HEK293 (cell line): ENCODE measurements around the gene TTN.

Experiments
- CTCF ChIP-seq: fragments of 450-650 bp; formaldehyde crosslinking; IDR thresholded peaks from 2 replicates; pipeline ENCODE4 v1.5.1; 2016; ENCODE audit warnings: missing biosample characterization, missing genetic modification characterization
- SP2 ChIP-seq: fragments of 450-650 bp; formaldehyde crosslinking; IDR thresholded peaks from 2 replicates; pipeline ENCODE4 v1.5.1; 2016; ENCODE audit warnings: missing biosample characterization, missing genetic modification characterization
- YY1 ChIP-seq: fragments of 450-650 bp; formaldehyde crosslinking; IDR thresholded peaks from 2 replicates; pipeline ENCODE4 v1.5.1; 2018; ENCODE audit warnings: missing biosample characterization, missing genetic modification characterization
- ZBTB26 ChIP-seq: fragments of 450-650 bp; formaldehyde crosslinking; optimal IDR thresholded peaks from 2 replicates; pipeline ENCODE3; 2016; ENCODE audit warnings: missing biosample characterization, mild to moderate bottlenecking, missing genetic modification characterization
- ZNF24 ChIP-seq: fragments of 450-650 bp; formaldehyde crosslinking; IDR thresholded peaks from 2 replicates; pipeline ENCODE4 v1.5.1; 2016; ENCODE audit warnings: missing biosample characterization, missing genetic modification characterization
- ZNF366 ChIP-seq: fragments of 450-650 bp; formaldehyde crosslinking; conservative IDR thresholded peaks from 2 replicates; pipeline ENCODE4 v1.5.1; 2016; ENCODE audit warnings: missing biosample characterization, missing genetic modification characterization
- ZNF404 ChIP-seq: fragments of 450-650 bp; formaldehyde crosslinking; IDR thresholded peaks from 2 replicates; pipeline ENCODE4 v1.5.1; 2017; ENCODE audit warnings: missing biosample characterization, missing genetic modification characterization
- ZNF501 ChIP-seq: fragments of 450-650 bp; formaldehyde crosslinking; IDR thresholded peaks from 2 replicates; pipeline ENCODE4 v1.5.1; 2016; ENCODE audit warnings: missing biosample characterization, missing genetic modification characterization
- ZNF529 ChIP-seq: fragments of 450-650 bp; formaldehyde crosslinking; IDR thresholded peaks from 2 replicates; pipeline ENCODE4 v1.5.1; 2017; ENCODE audit warnings: missing genetic modification characterization, missing biosample characterization; ENCODE audit not compliant: insufficient replicate concordance
- ZNF654 ChIP-seq: fragments of 450-650 bp; formaldehyde crosslinking; IDR thresholded peaks from 2 replicates; pipeline ENCODE4 v1.5.1; 2016; ENCODE audit warnings: low read depth, missing biosample characterization, missing genetic modification characterization
- ZNF768 ChIP-seq: fragments of 450-650 bp; formaldehyde crosslinking; IDR thresholded peaks from 2 replicates; pipeline ENCODE4 v1.5.1; 2018; ENCODE audit warnings: missing biosample characterization, mild to moderate bottlenecking, missing genetic modification characterization
- ZSCAN23 ChIP-seq: fragments of 450-650 bp; formaldehyde crosslinking; IDR thresholded peaks from 2 replicates; pipeline ENCODE4 v1.5.1; 2016; ENCODE audit warnings: missing biosample characterization, missing genetic modification characterization
- TF ChIP-seq, protein P1 (sequence below): fragments of 450-650 bp; formaldehyde crosslinking; IDR thresholded peaks from 2 replicates; pipeline ENCODE4 v1.5.1; 2016; ENCODE audit warnings: missing biosample characterization, missing genetic modification characterization

DNA sequence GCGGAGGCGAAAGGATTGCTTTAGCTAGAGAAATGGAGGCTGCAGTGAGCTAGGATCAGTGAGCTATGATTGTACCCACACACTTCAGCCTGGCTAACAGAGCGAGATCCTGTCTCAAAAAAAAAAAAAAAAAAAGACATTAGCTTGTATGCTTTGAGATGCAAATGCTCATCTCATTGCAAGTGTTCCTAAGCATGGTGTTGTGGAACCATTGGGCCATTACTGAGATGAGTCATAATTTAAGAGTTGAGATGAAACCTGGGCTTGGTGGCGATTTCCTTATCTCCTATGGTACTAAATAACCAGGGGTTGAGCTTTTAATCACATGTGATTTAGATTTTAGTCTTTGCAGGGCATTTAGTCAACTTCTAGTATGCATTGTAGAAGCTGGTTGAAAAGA is 324.8 kb downstream of the TTN start:
- TF ChIP-seq ZNF768 = no peak
- TF ChIP-seq ZNF404 = no peak
- TF ChIP-seq ZBTB26 (tag by site-specific recombination) = no peak
- no peak for TF ChIP-seq YY1 (tag by site-specific recombination)
- TF ChIP-seq CTCF (tag by site-specific recombination) = no peak
- TF ChIP-seq, protein P1, sequence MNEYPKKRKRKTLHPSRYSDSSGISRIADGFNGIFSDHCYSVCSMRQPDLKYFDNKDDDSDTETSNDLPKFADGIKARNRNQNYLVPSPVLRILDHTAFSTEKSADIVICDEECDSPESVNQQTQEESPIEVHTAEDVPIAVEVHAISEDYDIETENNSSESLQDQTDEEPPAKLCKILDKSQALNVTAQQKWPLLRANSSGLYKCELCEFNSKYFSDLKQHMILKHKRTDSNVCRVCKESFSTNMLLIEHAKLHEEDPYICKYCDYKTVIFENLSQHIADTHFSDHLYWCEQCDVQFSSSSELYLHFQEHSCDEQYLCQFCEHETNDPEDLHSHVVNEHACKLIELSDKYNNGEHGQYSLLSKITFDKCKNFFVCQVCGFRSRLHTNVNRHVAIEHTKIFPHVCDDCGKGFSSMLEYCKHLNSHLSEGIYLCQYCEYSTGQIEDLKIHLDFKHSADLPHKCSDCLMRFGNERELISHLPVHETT (tag by site-specific recombination) = no peak
- no peak for TF ChIP-seq ZNF501
- TF ChIP-seq ZNF24 = no peak
- TF ChIP-seq ZSCAN23 (tag by site-specific recombination) = no peak
- TF ChIP-seq SP2 (tag by site-specific recombination) = no peak
- TF ChIP-seq ZNF654 (tag by site-specific recombination) = no peak
- TF ChIP-seq ZNF529 (tag by site-specific recombination) = no peak
- peak; percentile 36; the same call in 1 of the 2 replicates for TF ChIP-seq ZNF366 (tag by site-specific recombination)
